ENCODE data around the gene PDSS1. TPM values are rescaled to one million over a fixed set of nuclear protein-coding genes. Genes with fewer than 3 reads are reported as not detected.
"Not testable (repeated sequence)": the region's sequence is repeated elsewhere in the genome, so short reads cannot be mapped to it uniquely, and the experiment has no call there.

The PDSS1 gene, protein sequence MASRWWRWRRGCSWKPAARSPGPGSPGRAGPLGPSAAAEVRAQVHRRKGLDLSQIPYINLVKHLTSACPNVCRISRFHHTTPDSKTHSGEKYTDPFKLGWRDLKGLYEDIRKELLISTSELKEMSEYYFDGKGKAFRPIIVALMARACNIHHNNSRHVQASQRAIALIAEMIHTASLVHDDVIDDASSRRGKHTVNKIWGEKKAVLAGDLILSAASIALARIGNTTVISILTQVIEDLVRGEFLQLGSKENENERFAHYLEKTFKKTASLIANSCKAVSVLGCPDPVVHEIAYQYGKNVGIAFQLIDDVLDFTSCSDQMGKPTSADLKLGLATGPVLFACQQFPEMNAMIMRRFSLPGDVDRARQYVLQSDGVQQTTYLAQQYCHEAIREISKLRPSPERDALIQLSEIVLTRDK
- 10 to 100 TPM in 3 of 4 donors, 1 to 10 TPM in 1; 7.4 to 14.2 (median 11.2) TPM for polyA plus RNA-seq (ENCODE audit: insufficient read length in 4 of 4)

DNA sequence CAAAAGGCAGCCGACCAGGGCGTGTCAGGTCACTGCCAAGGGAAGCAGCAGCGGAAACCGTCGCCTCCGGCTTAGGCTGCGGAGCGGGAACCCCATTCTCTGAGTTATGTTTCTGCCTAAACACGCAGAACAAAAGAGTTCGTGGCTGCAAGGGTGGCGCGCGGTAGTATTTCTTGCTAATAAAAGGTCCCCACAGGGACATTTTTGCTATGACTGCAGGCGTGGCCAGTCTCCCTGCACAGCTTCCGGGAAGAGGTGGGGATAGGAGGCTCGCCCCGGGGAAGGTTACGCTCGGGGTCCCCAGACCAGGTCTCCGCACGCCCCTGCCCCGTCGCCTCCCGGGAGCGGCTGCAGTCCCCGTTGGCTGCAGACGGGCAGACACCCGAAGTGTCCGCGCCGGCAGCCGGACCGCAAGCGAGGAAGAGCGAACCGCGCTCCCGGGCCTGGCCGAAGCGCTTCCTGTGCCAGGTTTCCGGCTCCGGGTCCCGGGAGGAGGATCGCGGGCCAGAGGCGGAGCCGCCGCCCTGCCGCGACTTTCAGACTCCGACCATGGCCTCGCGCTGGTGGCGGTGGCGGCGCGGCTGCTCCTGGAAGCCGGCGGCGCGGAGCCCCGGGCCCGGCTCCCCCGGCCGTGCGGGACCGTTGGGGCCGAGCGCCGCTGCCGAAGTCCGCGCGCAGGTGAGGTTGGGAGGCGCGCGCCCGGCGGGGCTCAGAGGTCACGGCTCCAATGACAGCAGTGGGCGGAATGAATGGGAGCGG, at the start of gene PDSS1:
Gene PDSS1, plus strand, starts transcription at position 539 of the 759 bp plus-strand sequence. Its CDS starts 11 bp downstream, at position 550.
- DNase-seq (ENCODE audit: low read depth in 4 of 4, low spot score in 3 of 4): peak in 3 of 4 donors; percentile 42 to 51 (median 43)

DNA sequence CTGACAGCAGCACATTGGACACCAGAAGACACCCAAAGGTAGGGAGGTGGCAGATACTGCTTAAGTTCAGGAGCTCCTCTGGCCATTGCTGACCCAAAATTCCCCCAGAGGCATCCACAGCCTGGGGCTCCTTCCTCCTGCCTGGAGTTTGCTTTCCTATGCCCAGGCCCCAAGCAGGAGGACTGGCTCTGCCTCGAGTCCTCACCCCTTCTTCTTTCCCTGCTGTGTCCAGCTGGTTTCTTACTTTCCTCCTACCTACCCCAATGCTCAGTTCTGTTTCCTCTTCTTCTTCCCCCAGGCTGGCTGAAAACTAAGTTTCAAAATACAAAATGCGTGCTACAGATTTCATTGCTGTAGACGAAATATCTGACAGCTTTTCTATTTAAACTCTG, 49.3 kb upstream of the PDSS1 start:
- DNase-seq (ENCODE audit: low read depth in 4 of 4, low spot score in 3 of 4): not testable (repeated sequence)

DNA sequence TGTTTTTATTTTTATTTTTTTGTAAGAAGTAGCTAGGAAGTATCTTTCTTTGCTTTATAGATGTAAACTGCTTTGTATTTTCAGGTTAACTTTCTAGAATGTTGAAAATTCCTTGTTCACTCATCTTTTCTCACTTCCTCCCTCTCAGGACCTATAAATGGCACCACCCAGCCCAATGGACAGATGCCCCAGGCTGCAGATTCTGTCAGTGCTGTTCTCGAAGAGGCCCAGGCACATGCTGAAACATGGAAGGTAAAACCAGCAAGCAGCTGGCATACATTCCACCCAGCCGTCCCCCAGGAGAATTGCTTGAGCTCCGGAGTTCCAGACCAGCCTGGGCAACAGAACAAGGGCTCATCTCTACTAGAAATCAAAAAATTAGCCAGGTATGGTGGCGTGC, 47.1 kb upstream of the PDSS1 start:
- DNase-seq (ENCODE audit: low read depth in 4 of 4, low spot score in 3 of 4): no peak

DNA sequence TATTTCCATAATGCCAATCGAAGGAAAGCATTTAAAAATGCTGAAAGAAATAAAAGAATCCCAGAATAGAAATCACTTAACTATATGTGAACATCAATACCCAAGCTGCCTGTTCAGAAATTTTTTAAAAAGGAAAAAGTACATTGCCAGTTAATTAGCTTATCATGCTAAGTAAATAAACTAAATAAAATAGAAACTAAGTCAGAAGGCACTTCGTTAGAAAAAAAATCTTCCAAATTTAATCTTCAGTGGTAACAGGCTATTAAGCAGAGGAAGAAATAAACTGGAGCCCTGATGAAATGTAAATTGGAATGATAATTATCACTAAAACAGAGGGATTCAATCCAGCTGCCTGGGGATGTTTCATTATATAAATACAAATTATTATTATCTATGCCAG, 46.0 kb upstream of the PDSS1 start:
- not testable (repeated sequence) for DNase-seq (ENCODE audit: low read depth in 4 of 4, low spot score in 3 of 4)

DNA sequence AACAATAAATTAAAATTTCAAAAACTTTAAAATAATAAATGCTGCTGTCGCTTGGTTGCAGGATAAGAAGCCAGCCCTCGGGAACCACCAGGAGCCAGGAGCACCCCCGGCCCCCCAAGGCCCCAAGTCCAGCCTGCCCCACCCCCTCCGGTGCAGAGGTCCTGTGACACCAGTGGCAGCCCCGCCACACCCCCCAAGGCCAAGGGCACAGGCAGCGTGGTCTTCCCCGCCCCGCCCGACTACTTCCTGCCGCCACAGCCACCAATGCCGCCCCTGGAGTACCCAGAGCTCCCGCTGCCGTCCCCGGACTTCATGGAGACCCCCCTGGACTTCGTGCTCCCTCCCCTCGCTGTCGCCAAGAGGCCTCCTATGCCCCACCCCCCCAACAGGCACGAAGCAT, 44.5 kb upstream of the PDSS1 start:
- DNase-seq (ENCODE audit: low read depth in 4 of 4, low spot score in 3 of 4): no peak

DNA sequence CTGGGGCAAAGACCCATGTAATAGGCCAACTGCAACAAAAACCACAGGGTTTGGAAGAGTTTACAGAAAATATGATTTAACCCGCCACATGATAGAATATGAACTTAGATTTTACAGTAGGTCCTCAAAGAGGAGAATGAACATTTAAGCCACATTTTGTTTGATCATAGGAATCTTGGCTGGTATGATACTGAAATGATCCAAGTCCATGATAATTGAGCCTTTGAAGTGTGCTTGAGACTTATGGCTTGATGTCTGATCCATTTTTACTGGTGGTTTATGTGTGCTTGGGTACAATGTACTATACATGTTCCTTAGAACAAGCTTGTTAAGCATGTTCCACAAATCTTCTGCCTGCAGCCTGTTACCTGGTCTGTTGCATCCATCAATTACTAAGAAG, 41.8 kb upstream of the PDSS1 start:
- DNase-seq (ENCODE audit: low read depth in 4 of 4, low spot score in 3 of 4): no peak

DNA sequence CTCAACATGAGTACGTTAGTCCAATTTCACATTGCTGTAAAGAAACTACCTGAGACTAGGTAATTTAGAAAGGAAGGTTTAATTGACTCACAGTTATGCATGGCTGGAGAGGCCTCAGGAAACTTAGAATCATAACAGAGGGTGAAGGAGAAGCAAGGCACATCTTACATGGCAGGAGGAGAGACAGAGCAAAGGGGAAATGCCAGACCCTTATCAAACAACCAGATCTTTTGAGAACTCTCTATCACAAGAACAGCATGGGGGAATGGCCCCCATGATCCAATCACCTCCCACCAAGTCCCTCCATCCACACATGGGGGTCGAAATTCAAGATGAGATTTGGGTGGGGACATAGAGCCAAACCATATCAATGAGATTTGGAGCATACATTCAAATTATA, 34.6 kb upstream of the PDSS1 start:
- no peak for DNase-seq (ENCODE audit: low read depth in 4 of 4, low spot score in 3 of 4)

DNA sequence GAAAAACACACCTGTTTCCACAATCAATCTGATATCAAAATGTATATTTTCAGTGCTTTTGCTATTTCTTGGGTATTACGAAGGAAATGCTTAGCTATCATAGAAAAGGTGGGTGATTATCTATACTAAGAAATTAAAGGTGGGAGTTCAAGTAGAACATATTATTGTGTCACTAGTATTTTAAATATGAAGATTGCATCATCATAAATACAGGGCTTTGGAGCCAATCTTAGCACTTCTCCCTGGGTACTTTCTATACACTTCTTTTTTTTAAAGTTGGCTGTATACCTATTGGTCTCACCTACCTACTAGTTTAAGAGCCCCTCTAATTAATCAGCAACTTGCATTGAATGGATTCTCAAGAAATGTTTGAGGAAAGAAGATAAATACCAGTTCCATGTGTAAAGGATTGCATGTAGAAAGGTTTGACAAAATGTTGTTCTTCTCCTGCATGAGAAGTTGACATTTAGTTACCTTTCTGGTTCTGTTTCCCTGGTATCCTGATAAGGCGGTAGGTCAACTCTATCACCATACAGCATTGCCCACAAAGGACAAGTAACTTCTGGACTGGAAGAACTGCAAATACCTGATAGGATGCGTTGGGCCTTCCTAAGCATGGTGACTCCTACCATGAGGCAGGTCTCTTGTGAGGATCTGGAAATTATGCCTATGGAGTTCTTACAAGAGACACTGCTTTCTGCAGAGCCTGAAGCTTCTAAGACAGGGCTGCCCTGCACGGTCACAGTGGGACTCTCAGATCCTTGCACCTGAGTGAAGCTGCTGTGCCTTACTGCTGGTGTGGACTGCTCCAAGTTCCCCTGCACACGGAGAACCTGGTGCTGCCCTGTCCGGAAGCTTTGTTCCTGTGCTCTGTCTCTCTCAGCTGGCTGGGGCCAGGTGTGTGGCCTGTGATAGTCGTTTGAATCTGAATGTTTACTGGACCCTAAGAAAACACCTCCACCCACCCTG, 32.1 kb upstream of the PDSS1 start:
- DNase-seq (ENCODE audit: low read depth in 4 of 4, low spot score in 3 of 4): no peak

DNA sequence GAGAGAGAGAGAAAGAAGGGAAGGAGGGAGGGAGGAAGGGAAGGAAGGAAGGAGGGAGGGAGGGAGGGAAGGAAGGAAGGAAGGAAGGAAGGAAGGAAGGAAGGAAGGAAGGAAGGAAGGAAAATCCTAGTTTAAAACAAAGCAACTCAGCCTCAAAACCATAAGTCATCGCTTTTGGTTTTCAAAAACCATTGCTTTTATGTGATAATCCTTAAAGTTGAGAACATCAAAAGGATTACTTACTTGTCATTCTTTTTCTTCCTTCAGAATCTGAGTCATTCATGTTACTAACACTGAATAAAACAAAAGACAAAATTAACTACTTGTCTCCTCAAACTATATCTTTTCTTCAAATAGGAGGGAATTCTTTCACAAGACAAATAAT, 21.6 kb upstream of the PDSS1 start:
- no peak for DNase-seq (ENCODE audit: low read depth in 4 of 4, low spot score in 3 of 4)

DNA sequence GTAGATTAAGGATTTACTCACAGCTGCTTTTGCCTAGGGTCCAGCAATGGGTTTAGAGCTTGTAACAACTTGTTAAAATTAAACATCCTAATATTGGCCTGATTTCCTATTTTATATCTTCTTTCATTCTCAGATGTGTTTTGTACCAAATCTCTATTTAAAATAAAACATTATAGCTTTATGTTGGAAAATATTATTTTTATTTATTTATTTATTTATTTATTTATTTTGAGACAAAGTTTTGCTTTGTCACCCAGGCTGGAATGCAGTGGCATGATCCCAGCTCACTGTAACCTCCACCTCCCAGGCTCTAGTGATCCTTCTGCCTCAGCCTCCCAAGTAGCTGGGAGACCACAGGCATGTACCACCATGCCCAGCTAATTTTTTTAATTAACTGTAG, 17.9 kb upstream of the PDSS1 start:
- DNase-seq (ENCODE audit: low read depth in 4 of 4, low spot score in 3 of 4): no peak

DNA sequence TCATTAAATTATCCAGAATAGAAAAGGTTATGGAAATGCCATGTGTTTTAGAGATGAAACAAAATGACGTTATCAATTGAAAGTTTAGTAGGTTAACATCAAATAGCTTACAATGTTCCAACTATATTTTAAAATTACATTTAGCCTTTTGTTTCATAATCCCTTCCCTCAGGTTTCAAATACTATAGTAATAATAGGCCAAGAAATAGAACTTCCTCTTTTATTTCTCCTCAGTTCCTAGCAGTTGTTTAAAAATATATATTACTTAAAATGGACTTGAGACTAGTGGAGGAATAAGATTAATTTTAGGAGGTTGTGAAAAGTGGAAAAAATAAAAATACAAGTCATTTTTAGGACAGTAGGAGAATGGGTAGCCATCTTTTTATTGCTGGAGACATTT, 16.4 kb upstream of the PDSS1 start:
- DNase-seq (ENCODE audit: low read depth in 4 of 4, low spot score in 3 of 4): no peak

DNA sequence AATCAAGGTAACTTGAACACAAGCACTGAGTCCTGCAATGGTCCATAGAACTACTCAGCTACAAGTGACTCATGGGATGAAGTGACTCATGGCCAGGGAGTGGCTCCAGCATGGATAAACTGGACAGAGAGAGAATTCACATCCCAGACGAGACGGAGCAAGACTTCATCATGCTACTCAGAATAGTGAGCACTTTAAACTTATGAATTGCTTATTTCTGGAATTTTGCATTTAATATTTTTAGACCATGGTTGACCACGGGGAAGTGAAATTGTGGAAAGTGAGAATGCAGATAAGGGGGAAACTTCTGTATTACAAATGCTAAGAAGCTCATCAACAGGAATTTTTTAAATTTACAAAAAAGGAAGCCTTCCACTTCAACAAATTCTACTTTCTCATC, 15.5 kb upstream of the PDSS1 start:
- not testable (repeated sequence) for DNase-seq (ENCODE audit: low read depth in 4 of 4, low spot score in 3 of 4)

DNA sequence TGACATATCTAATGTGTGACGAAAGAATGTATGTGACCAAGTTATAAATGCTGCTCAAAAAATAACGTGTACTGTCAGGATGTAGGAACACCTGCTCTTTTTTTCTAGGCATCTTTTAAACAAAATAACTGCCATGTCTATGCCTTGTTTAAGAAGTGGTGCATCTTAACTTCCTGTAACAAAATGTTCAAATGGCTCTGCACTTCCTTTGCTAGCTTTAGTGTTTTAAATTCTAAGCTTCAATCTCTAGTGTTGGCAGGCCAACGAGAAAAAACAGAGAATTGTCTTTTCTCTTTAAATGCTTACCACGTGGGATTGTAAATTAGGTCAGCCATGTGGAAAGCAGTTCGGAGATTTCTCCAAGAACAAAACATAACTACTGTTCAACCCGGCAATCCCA, 14.6 kb upstream of the PDSS1 start:
- no peak for DNase-seq (ENCODE audit: low read depth in 4 of 4, low spot score in 3 of 4)

DNA sequence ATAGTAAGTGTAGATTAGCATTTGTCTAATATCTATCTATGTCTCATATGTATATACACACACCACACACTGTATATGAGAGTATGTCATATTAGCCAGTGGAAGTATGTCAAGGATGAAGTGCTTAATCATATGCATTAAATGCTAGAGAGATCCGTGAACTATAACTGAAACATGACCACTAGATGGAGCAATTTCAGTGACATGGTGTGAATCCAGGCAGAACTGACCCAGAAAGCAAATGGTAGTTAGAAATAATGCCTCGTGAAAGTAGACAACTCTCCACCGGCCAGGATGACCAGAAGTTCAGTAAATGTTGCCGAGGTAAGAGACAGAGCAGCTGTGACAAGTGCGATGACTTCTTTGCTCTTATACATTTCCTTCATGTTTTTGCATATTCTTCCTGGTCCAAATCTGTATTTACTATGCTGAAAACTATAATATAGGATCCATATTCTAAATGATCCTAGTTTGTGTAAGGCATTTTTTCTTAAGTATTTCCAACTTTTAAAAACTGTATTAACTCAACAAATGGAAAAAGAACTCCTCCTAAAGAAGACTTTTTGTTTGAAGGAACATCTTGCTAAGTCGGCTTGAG, 12.7 kb upstream of the PDSS1 start:
- DNase-seq (ENCODE audit: low read depth in 4 of 4, low spot score in 3 of 4): not testable (repeated sequence)

DNA sequence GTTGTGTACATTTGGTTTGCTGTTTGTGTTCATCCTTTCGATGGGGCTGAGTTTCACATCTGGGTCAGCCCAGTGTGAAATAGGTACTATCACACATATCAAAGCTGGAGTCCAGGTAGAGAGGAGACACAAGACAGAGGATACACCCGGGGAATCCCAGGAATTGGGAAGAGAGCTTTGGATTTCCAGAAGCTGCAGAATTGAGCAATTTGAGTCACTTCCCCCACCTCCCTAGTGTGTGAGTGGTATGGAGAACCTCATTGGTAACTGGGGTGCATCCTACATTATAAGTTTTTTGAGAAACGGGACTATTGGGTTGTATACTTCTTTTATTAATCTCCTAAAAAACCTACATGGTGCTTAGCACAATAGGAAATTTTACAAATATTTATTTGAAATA, 12.1 kb upstream of the PDSS1 start:
- DNase-seq (ENCODE audit: low read depth in 4 of 4, low spot score in 3 of 4): no peak

DNA sequence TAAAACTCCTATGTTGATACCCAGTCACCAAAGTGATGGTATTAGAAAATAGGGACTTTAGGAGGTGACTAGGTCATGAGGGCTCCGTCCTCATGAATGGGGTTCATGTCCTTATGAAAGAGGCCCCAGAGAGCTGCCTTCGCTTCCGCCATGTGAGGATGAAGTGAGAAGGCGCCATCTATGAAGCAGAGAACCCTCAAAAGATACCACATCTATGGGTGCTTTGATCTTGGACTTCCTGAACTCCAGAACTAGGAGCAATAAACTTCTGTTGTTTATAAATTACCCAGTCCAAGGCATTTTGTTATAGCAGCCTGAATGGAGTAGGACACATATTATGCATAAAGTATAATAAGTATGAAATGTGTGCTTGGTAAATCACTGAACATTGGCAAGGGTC, 8.1 kb upstream of the PDSS1 start:
- no peak for DNase-seq (ENCODE audit: low read depth in 4 of 4, low spot score in 3 of 4)

DNA sequence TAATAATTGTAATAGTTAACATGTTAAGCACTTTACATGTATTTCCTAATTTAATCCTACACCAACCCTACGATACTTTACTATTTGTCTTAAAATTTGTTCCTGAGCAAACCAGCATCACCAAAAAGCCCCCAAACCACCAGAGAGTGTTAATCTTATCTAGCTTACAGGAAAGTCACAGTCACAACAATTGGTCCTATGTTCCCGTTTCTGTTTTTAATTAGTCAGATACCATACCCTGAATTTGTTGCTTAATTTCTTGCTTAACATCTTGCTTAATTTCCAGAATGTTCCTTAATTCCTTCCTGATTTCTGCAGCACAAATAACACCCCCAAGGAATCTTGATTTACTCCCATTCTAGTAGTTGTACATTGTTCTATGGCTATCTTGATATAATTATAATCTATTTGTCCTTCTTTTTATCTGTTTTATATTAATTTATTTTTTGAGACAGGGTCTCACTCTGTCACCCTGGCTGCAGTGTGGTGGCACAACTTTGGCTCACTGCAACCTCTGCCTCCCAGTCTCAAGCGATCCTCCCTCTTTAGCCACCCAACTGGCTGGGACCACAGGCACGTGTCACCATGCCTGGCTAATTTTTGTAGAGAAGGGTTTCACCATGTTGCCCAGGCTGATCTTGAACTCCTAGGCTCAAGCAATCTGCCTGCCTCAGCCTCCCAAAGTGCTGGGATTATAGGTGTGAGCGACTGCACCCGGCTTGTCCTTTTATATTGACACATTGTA, 6.6 kb upstream of the PDSS1 start:
- DNase-seq (ENCODE audit: low read depth in 4 of 4, low spot score in 3 of 4): no peak

DNA sequence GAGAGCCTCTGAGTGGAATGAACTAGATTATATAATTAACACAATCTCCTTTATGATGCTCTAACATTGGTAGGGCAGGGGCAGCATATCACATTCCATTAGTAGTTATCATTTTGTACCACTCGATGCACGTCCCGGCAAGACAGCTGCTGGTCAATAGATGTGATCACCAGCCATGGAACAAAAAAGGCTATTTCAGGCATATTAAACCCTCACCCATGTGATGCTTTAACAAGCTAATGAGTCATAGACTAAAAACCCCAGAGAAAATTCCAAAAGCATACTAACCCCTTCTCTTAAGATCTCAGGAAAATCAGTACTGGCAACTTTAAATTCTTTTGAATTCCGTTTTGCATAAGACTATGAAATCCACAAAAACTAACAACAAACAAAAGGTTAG, 3.0 kb upstream of the PDSS1 start:
- not testable (repeated sequence) for DNase-seq (ENCODE audit: low read depth in 4 of 4, low spot score in 3 of 4)

DNA sequence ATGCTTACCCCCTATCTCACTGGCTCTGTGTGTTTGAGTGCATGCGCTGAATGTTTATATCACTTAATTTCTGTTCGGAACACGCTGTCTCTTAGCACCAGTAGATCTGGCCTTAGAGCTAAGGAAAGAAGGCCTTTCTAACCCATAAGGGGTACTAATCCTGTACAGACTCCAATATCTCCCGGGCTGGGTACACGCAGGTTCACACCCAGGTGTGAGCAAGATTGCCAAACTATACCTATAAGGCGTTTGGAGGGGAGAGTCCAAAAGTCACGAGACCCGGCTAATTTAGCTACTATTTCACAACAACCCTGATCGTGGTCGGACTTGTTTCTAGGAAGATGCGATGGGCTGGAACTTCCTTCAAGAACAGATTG, 727 bp upstream of the PDSS1 start:
- DNase-seq (ENCODE audit: low read depth in 4 of 4, low spot score in 3 of 4): no peak
